ENCODE measurements around the gene INPP5A.

INPP5A gene

DNA sequence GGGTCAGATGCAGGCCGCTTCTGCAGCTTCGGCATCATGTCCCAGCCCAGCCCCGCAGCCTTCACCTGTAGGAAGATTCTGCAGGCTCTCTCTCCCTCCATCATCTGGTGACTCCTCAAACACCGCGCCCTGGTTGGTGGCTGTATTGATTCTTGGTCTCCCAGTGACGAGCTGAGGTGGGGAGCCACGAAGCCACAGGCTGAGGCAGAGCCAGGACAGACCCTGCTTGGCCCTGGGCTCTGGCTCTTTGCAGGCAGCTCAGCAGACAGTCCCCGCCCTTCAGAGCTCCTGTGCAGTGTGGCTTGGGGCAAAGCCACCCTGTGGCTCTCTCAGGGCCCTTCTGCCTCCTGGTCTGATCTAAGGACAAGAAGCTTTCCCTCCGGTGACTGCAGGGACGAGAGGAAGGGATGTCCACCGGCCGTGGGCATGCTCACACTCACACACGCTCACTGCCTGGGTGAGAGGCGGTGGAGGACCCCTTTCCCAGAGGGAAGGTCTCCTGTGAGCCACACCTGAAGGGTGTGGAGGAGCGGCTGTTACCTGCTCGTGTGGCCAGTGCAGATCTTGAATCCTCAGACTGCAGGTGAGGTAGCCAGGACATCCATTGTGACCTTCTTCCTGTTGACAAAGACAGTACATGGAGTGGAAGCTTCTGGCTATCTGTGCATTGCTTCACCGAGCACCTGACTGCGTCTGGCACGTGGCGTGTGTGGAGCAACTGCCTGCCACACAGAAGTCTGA is 79.6 kb downstream of the INPP5A start:
- TF ChIP-seq, protein P1, sequence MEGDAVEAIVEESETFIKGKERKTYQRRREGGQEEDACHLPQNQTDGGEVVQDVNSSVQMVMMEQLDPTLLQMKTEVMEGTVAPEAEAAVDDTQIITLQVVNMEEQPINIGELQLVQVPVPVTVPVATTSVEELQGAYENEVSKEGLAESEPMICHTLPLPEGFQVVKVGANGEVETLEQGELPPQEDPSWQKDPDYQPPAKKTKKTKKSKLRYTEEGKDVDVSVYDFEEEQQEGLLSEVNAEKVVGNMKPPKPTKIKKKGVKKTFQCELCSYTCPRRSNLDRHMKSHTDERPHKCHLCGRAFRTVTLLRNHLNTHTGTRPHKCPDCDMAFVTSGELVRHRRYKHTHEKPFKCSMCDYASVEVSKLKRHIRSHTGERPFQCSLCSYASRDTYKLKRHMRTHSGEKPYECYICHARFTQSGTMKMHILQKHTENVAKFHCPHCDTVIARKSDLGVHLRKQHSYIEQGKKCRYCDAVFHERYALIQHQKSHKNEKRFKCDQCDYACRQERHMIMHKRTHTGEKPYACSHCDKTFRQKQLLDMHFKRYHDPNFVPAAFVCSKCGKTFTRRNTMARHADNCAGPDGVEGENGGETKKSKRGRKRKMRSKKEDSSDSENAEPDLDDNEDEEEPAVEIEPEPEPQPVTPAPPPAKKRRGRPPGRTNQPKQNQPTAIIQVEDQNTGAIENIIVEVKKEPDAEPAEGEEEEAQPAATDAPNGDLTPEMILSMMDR (conservative IDR thresholded peaks at IDR 0.05): no peak
- no peak for TF ChIP-seq ZFX (IDR thresholded peaks at IDR 0.05)
- no peak overlapping the region for H3K27ac ChIP-seq

GRCh38 chr10:132617737-132618052 is 80.1 kb downstream of the INPP5A start:
- TF ChIP-seq ZFX (IDR thresholded peaks at IDR 0.05): no peak
- no peak overlapping the region for H3K27ac ChIP-seq

DNA sequence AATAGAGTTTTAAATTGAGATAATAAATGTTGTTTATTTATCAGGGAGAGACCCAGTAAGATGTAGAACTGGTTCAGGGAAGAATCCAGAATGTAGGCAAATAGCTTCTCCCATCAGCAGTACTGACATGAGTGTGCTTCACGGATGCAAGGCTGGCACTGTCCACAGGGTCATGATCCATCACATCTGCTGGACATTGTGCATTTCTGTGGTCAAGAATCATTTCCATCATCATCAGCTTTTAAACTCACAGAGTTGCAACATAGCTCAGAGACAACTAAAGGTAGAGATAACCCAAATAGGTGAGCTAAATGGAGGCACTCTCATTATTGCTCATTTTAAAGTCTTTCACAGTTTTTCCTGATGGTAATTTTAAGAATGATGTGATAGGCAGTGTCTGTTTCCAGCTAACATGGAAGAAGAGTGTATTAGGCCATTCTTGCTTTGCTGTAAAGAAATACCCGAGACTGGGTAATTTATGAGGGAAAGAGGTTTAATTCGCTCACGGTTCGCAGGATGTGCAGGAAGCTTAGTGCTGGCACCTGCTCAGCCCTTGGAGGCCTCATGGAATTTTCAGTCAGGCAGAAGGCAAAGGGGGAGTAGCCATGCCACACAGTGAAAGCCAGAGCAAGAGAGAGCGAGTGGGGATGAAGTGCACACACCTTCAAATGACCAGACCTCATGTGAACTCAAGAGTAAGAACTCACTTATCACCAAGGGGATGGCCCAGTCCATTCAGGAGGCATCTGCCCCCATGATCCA is 80.8 kb downstream of the INPP5A start:
- TF ChIP-seq, protein P1 (conservative IDR thresholded peaks at IDR 0.05): no peak
- TF ChIP-seq ZFX (IDR thresholded peaks at IDR 0.05): no peak
- no peak overlapping the region for H3K27ac ChIP-seq

DNA sequence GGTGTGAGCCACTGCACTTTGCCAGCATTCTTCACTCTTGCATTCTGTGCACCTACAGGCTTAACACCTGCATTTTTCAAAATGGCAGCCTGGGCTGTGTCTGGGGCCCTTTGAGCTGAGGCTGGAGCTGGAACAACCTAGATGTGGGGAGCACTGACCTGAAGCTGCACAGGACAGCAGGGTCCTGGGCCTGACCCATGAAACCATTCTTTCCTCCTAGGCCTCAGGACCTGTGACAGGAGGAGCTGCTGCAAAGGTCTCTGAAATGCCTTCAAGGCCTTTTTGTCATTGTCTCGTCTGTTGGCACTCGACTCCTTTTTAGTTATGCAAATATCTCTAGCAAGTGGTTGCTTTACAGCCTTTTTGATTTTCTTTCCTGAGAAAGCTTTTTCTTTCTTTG is 82.3 kb downstream of the INPP5A start:
- H3K27ac ChIP-seq: no peak overlapping the region
- TF ChIP-seq, protein P1 (conservative IDR thresholded peaks at IDR 0.05): no peak
- TF ChIP-seq ZFX (IDR thresholded peaks at IDR 0.05): no peak

GRCh38 chr10:132624061-132624846 is 86.7 kb downstream of the INPP5A start:
- no peak for TF ChIP-seq ZFX (IDR thresholded peaks at IDR 0.05)
- TF ChIP-seq, protein P1 (conservative IDR thresholded peaks at IDR 0.05): no peak
- no peak overlapping the region for H3K27ac ChIP-seq

DNA sequence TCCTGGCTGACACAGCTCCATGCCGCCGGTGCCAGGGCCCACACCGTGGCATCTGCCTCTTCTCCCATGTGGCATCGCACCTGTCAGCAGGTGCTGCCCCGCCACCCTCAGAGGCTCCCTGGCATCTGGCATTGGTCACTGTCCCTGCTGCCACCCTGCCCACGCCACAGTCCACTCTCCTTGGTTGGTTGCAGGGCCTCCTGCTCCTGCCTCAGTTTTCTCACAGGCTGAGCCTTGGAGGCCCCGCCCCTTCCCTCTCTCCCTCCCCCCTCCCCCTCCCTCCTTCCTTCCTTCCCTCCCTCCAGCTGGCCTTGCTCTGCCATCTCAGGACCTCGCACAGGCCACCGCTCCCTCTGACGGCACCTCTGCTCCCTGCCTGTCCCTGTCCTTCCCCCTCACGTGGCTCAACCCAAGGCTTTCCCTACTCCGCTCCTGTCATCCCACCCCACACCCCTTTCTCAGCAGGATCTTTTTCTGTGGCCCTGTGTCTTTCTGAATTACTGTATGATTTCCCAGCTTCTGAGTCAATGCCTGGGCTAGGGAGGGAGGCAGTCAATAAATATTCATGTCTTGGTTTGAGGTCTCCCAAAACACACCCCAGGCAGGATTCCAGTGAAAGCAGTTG is 87.4 kb downstream of the INPP5A start:
- no peak for TF ChIP-seq ZFX (IDR thresholded peaks at IDR 0.05)
- TF ChIP-seq, protein P1 (conservative IDR thresholded peaks at IDR 0.05): no peak

GRCh38 chr10:132626019-132626760 is 88.6 kb downstream of the INPP5A start:
- H3K27ac ChIP-seq: no peak overlapping the region

More for the DNA sequence above, 87.4 kb downstream of the INPP5A start:
- no peak overlapping the region for H3K27ac ChIP-seq

More at GRCh38 chr10:132626019-132626760, 88.6 kb downstream of the INPP5A start:
- no peak for TF ChIP-seq ZFX (IDR thresholded peaks at IDR 0.05)
- TF ChIP-seq, protein P1 (conservative IDR thresholded peaks at IDR 0.05): no peak
